Lower lobe of right lung (tissue), 2 donors: Measurements from ENCODE around the gene ELFN2. TPM values are rescaled to one million over a fixed set of nuclear protein-coding genes. Genes with fewer than 3 reads are reported as not detected.

Experiments
- ATAC-seq, 2 donors: fragments of 200-7000 bp; cut with Tn5 transposase; one replicate each; pipeline ENCODE4 v1.9.1; 2020 to 2022; ENCODE audit warnings: mild to moderate bottlenecking in 2 of 2, moderate library complexity in 2 of 2
- DNase-seq: peaks from one replicate; pipeline ENCODE4 v3.0.0-alpha.2; 2020
- H3K27ac ChIP-seq: fragments of 200-600 bp; one replicate; pipeline ENCODE4 v1.8.0; 2022
- H3K27me3 ChIP-seq: fragments of 200-600 bp; one replicate; pipeline ENCODE4 v1.8.0; 2022; ENCODE audit warnings: low read depth
- H3K36me3 ChIP-seq: fragments of 200-600 bp; one replicate; pipeline ENCODE4 v1.8.0; 2022; ENCODE audit warnings: mild to moderate bottlenecking
- H3K4me1 ChIP-seq: fragments of 200-600 bp; one replicate; pipeline ENCODE4 v1.8.0; 2022
- H3K4me3 ChIP-seq: fragments of 200-600 bp; one replicate; pipeline ENCODE4 v1.8.0; 2022; ENCODE audit warnings: mild to moderate bottlenecking
- H3K9me3 ChIP-seq: fragments of 200-600 bp; one replicate; pipeline ENCODE4 v1.8.0; 2022
- CTCF ChIP-seq: fragments of 200-600 bp; IDR thresholded peaks from one replicate; pipeline ENCODE4 v1.8.0; 2022; ENCODE audit warnings: antibody characterized with exemption, mild to moderate bottlenecking
- intact Hi-C: fragments of 100-400 bp; cut with DNase I; formaldehyde crosslinking; loops from one replicate; pipeline ENCODE4 v1.11.0; 2022
- total RNA-seq: library from RNA; stranded (reverse); fragmentation: NEBNext Ultra II Directional; extraction: Animal tissue kit (Norgen Biotek cat#: 25700); gene quantifications from one replicate; pipeline ENCODE4 v1.2.1, GENCODE V29; 2021
- donor health status: DM: no; HTN: yes; CAD: no; lungs with severe emphysema.

The ELFN2 gene
- total RNA-seq, 1 donor from 2014 or later: 0.89 TPM

- Histone ChIP-seq H3K9me3 (no peaks in the 10 kb centered on the region), H3K4me3 (no peak overlapping the region), H3K27me3 (peaks cover 58% of the 10 kb centered on the region), H3K36me3 (no peaks in the 10 kb centered on the region), H3K27ac (no peak overlapping the region), H3K4me1 (no peaks in the 10 kb centered on the region)
- TF ChIP-seq CTCF: no peak
- ATAC-seq (no peak), DNase-seq (no peak)
- intact Hi-C loops: no loop called here
Measured at GRCh38 chr22:37374571-37374970, 52.7 kb downstream of the ELFN2 start.

- H3K27ac ChIP-seq: no peak overlapping the region
- no peaks in the 10 kb centered on the region for H3K9me3 ChIP-seq
- no peaks in the 10 kb centered on the region for H3K36me3 ChIP-seq
- ATAC-seq: no peak
- intact Hi-C loops: no loop called here
- peaks cover 47% of the 10 kb centered on the region for H3K27me3 ChIP-seq
- no peak for DNase-seq
- no peaks in the 10 kb centered on the region for H3K4me1 ChIP-seq
- TF ChIP-seq CTCF: no peak
- H3K4me3 ChIP-seq: no peak overlapping the region
Measured at GRCh38 chr22:37373451-37373850, 53.8 kb downstream of the ELFN2 start.

- Histone ChIP-seq H3K4me3 (no peak overlapping the region), H3K27me3 (peaks cover 35% of the 10 kb centered on the region), H3K27ac (no peak overlapping the region), H3K4me1 (no peaks in the 10 kb centered on the region), H3K36me3 (no peaks in the 10 kb centered on the region), H3K9me3 (no peaks in the 10 kb centered on the region)
- intact Hi-C loops: no loop called here
- DNase-seq (no peak), ATAC-seq (no peak)
- TF ChIP-seq CTCF: no peak
Measured at GRCh38 chr22:37371911-37372310, 55.4 kb downstream of the ELFN2 start.

- H3K4me3 ChIP-seq: no peak overlapping the region
- intact Hi-C loops: no loop called here
- H3K4me1 ChIP-seq: no peaks in the 10 kb centered on the region
- TF ChIP-seq CTCF: no peak
- DNase-seq (no peak), ATAC-seq (no peak)
- peaks cover 31% of the 10 kb centered on the region for H3K27me3 ChIP-seq
- no peaks in the 10 kb centered on the region for H3K9me3 ChIP-seq
- no peaks in the 10 kb centered on the region for H3K36me3 ChIP-seq
- H3K27ac ChIP-seq: no peak overlapping the region
Measured at GRCh38 chr22:37371491-37371890, 55.8 kb downstream of the ELFN2 start.

- no peak for TF ChIP-seq CTCF
- Histone ChIP-seq H3K9me3 (no peaks in the 10 kb centered on the region), H3K4me3 (no peak overlapping the region), H3K4me1 (peaks cover 7% of the 10 kb centered on the region), H3K36me3 (no peaks in the 10 kb centered on the region), H3K27ac (no peak overlapping the region), H3K27me3 (peaks cover 22% of the 10 kb centered on the region)
- ATAC-seq: peak; percentile 36 to 61
- intact Hi-C loops: no loop called here
- DNase-seq: peak; percentile 76
Measured at GRCh38 chr22:37370306-37370979, 56.8 kb downstream of the ELFN2 start.
